Measurements from ENCODE around the gene CMTM1.

- TF ChIP-seq EZH2phosphoT487 (IDR thresholded peaks at IDR 0.05; ENCODE audit: low read depth, severe bottlenecking, unreplicated experiment) (no peak), EZH2 (IDR thresholded peaks at IDR 0.05; ENCODE audit: borderline replicate concordance) (no peak)
Observed at GRCh38 chr16:66618588-66619375, 52.5 kb downstream of the CMTM1 start.

Data from hepatocyte (in vitro differentiated cells).